SJSA1 (cell line): ENCODE data around the gene ALDH1A3. TPM values are rescaled to one million over a fixed set of nuclear protein-coding genes. Genes with fewer than 3 reads are reported as not detected.
A peak's percentile ranks its signal among the peaks of the same experiment; 100 is the strongest.

Experiments
- DNase-seq, 2 experiments: peaks; one replicate each; pipeline ENCODE4 v3.0.0-alpha.2; 2015 to 2020; ENCODE audit warnings: low spot score in 2 of 2, low read depth in 1 of 2
- H3K27ac ChIP-seq: fragments of 250-450 bp; sonication (Bioruptor Pico); 2 replicates; pipeline ENCODE4 v1.5.1; 2020; ENCODE audit warnings: mild to moderate bottlenecking, moderate library complexity
- H3K27me3 ChIP-seq: fragments of 250-450 bp; sonication (Bioruptor Pico); replicated peaks from 2 replicates; pipeline ENCODE4 v1.5.1; 2020; ENCODE audit warnings: mild to moderate bottlenecking, moderate library complexity
- H3K36me3 ChIP-seq: fragments of 250-450 bp; sonication (Bioruptor Pico); 2 replicates; pipeline ENCODE4 v1.5.1; 2020; ENCODE audit warnings: mild to moderate bottlenecking
- H3K4me1 ChIP-seq: fragments of 250-450 bp; sonication (Bioruptor Pico); replicated peaks from 2 replicates; pipeline ENCODE4 v1.6.1; 2021; ENCODE audit warnings: mild to moderate bottlenecking
- H3K4me3 ChIP-seq: fragments of 250-450 bp; sonication (Bioruptor Pico); 2 replicates; pipeline ENCODE4 v1.5.1; 2020; ENCODE audit warnings: mild to moderate bottlenecking
- H3K9me3 ChIP-seq: fragments of 250-450 bp; sonication (Bioruptor Pico); replicated peaks from 2 replicates; pipeline ENCODE4 v1.5.1; 2020; ENCODE audit warnings: mild to moderate bottlenecking
- total RNA-seq: library from RNA; depleted of rRNA; stranded (reverse); fragments of >200 nt; shearing (Covaris generic); gene quantifications from 2 replicates; pipeline ENCODE4 v1.2.3, GENCODE V29; 2014

The ALDH1A3 gene
- total RNA-seq, 1 experiment from 2014 or later = 2.2 TPM

- no peak for DNase-seq
- H3K4me1 ChIP-seq = no peaks in the 10 kb centered on the region
These were observed 60.2 kb downstream of the ALDH1A3 start for GRCh38 chr15:100939791-100940190.

GRCh38 chr15:100940767-100941379 lies 61.2 kb downstream of the ALDH1A3 start:
- Histone ChIP-seq H3K4me3 (no peak overlapping the region), H3K36me3 (0 out of 2 replicates have a peak, but pooled peaks cover 4% of the 10 kb centered on the region), H3K9me3 (no peaks in the 10 kb centered on the region)

More at GRCh38 chr15:100939791-100940190, 60.2 kb downstream of the ALDH1A3 start:
- Histone ChIP-seq H3K36me3 (0 out of 2 replicates have a peak, but pooled peaks cover 4% of the 10 kb centered on the region), H3K9me3 (no peaks in the 10 kb centered on the region), H3K27me3 (no peaks in the 10 kb centered on the region), H3K27ac (no peak overlapping the region), H3K4me3 (no peak overlapping the region)

GRCh38 chr15:100941536-100941935 lies 61.9 kb downstream of the ALDH1A3 start:
- H3K9me3 ChIP-seq = no peaks in the 10 kb centered on the region
- H3K4me3 ChIP-seq = no peak overlapping the region
- no peaks in the 10 kb centered on the region for H3K4me1 ChIP-seq
- no peaks in the 10 kb centered on the region for H3K27me3 ChIP-seq
- no peak overlapping the region for H3K27ac ChIP-seq
- no peak for DNase-seq
- H3K36me3 ChIP-seq = 0 out of 2 replicates have a peak, but pooled peaks cover 4% of the 10 kb centered on the region

More at GRCh38 chr15:100940767-100941379, 61.2 kb downstream of the ALDH1A3 start:
- H3K27me3 ChIP-seq = no peaks in the 10 kb centered on the region
- H3K27ac ChIP-seq = no peak overlapping the region
- DNase-seq = no peak
- no peaks in the 10 kb centered on the region for H3K4me1 ChIP-seq

- no peaks in the 10 kb centered on the region for H3K27me3 ChIP-seq
- 0 out of 2 replicates have a peak, but pooled peaks cover 4% of the 10 kb centered on the region for H3K36me3 ChIP-seq
- H3K4me3 ChIP-seq = no peak overlapping the region
- H3K27ac ChIP-seq = no peak overlapping the region
- DNase-seq = no peak
- H3K4me1 ChIP-seq = peaks cover 4% of the 10 kb centered on the region; the same call in 1 of the 2 replicates
- no peaks in the 10 kb centered on the region for H3K9me3 ChIP-seq
These were observed 63.2 kb downstream of the ALDH1A3 start for GRCh38 chr15:100942656-100943425.

GRCh38 chr15:100944244-100944895 lies 64.7 kb downstream of the ALDH1A3 start:
- Histone ChIP-seq H3K27ac (no peak overlapping the region), H3K9me3 (no peaks in the 10 kb centered on the region), H3K4me1 (peaks cover 4% of the 10 kb centered on the region; the same call in 1 of the 2 replicates), H3K27me3 (no peaks in the 10 kb centered on the region), H3K36me3 (0 out of 2 replicates have a peak, but pooled peaks cover 4% of the 10 kb centered on the region), H3K4me3 (no peak overlapping the region)
- DNase-seq = no peak

GRCh38 chr15:100944986-100945385 lies 65.4 kb downstream of the ALDH1A3 start:
- DNase-seq = no peak
- Histone ChIP-seq H3K4me1 (peaks cover 4% of the 10 kb centered on the region; the same call in 1 of the 2 replicates), H3K36me3 (0 out of 2 replicates have a peak, but pooled peaks cover 4% of the 10 kb centered on the region), H3K27me3 (no peaks in the 10 kb centered on the region), H3K9me3 (no peaks in the 10 kb centered on the region), H3K27ac (no peak overlapping the region), H3K4me3 (no peak overlapping the region)

GRCh38 chr15:100947760-100948429 lies 68.3 kb downstream of the ALDH1A3 start:
- peak in 1 of 2 experiments; percentile 12 for DNase-seq
- Histone ChIP-seq H3K27ac (no peak overlapping the region), H3K4me3 (no peak overlapping the region), H3K27me3 (no peaks in the 10 kb centered on the region), H3K4me1 (peaks cover 4% of the 10 kb centered on the region; the same call in 1 of the 2 replicates), H3K9me3 (no peaks in the 10 kb centered on the region), H3K36me3 (0 out of 2 replicates have a peak, but pooled peaks cover 4% of the 10 kb centered on the region)

- no peak overlapping the region for H3K4me3 ChIP-seq
- no peak for DNase-seq
- H3K27me3 ChIP-seq = no peaks in the 10 kb centered on the region
- H3K36me3 ChIP-seq = 0 out of 2 replicates have a peak, but pooled peaks cover 4% of the 10 kb centered on the region
- no peaks in the 10 kb centered on the region for H3K9me3 ChIP-seq
- peaks cover 4% of the 10 kb centered on the region; the same call in 1 of the 2 replicates for H3K4me1 ChIP-seq
- H3K27ac ChIP-seq = no peak overlapping the region
These were observed 68.8 kb downstream of the ALDH1A3 start for GRCh38 chr15:100948430-100948762.

GRCh38 chr15:100949691-100950090 lies 70.1 kb downstream of the ALDH1A3 start:
- Histone ChIP-seq H3K4me3 (no peak overlapping the region), H3K9me3 (no peaks in the 10 kb centered on the region), H3K27ac (no peak overlapping the region), H3K27me3 (no peaks in the 10 kb centered on the region), H3K4me1 (peaks cover 4% of the 10 kb centered on the region; the same call in 1 of the 2 replicates), H3K36me3 (no peaks in the 10 kb centered on the region)
- no peak for DNase-seq

- DNase-seq = no peak
- Histone ChIP-seq H3K9me3 (no peaks in the 10 kb centered on the region), H3K36me3 (no peaks in the 10 kb centered on the region), H3K4me1 (peaks cover 4% of the 10 kb centered on the region; the same call in 1 of the 2 replicates), H3K27ac (no peak overlapping the region), H3K4me3 (no peak overlapping the region), H3K27me3 (no peaks in the 10 kb centered on the region)
These were observed 72.3 kb downstream of the ALDH1A3 start for GRCh38 chr15:100951965-100952364.

GRCh38 chr15:100952566-100952965 lies 72.9 kb downstream of the ALDH1A3 start:
- no peaks in the 10 kb centered on the region for H3K27me3 ChIP-seq
- H3K27ac ChIP-seq = no peak overlapping the region
- no peaks in the 10 kb centered on the region for H3K36me3 ChIP-seq
- H3K9me3 ChIP-seq = no peaks in the 10 kb centered on the region
- DNase-seq = no peak
- no peak overlapping the region for H3K4me3 ChIP-seq
- H3K4me1 ChIP-seq = peaks cover 4% of the 10 kb centered on the region

- Histone ChIP-seq H3K27ac (peak overlapping the region; percentile 86), H3K4me3 (no peak overlapping the region), H3K36me3 (no peaks in the 10 kb centered on the region), H3K27me3 (no peaks in the 10 kb centered on the region), H3K9me3 (no peaks in the 10 kb centered on the region), H3K4me1 (peaks cover 24% of the 10 kb centered on the region)
- peak; percentile 70 to 74 for DNase-seq
These were observed 78.9 kb downstream of the ALDH1A3 start for GRCh38 chr15:100958326-100959065.
